Right renal cortex interstitium (tissue), 3 donors: ENCODE data around the gene COASY. TPM values are rescaled to one million over a fixed set of nuclear protein-coding genes. Genes with fewer than 3 reads are reported as not detected.

Experiments used
- DNase-seq, 3 donors: peaks; one replicate each; pipeline ENCODE4 v3.0.0-alpha.2; 2013; ENCODE audit warnings: low read depth in 3 of 3, low spot score in 2 of 3
- polyA plus RNA-seq, 3 donors: library from polyadenylated mRNA; unstranded; fragments of 120-200 nt; gene quantifications; one replicate each; pipeline ENCODE4 v1.2.1, GENCODE V29; 2013; ENCODE audit not compliant: insufficient read length in 3 of 3

COASY gene
- polyA plus RNA-seq, 3 donors, result 54.0 to 58.4 (median 54.8) TPM

DNA sequence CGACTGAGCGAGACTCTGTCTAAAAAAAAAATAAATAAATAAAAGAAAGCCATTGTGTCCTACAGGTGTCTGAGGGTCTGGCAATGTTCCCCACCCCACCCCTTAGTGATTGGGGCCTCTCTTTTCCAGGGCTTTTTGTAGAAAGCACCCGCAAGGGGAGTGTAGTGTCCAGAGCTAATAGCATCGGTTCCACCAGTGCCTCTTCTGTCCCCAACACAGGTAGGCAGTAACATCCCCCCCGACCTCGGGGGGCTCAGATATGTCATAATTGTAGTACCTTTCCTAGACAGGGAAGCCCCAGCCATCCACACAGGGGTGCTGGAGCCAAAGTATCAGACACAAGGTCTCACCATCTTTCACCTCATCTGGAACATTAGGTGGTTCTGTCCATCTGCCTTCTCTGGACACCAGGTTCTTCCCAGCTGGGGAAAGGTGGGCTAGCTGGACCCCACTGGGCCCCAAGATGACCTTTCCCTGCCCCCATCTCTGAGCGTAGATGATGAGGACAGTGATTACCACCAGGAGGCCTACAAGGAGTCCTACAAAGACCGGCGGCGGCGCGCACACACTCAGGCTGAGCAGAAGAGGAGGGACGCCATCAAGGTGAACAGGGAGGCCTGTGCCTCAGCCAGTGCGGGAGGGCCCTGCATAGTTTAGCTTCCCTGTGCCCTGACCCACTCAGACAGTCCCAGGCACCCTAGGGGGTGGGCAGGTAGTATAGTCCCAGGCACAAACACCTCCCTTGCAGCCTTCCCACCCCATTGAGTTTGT lies 6.6 kb downstream of the COASY start:
- DNase-seq, result no peak

DNA sequence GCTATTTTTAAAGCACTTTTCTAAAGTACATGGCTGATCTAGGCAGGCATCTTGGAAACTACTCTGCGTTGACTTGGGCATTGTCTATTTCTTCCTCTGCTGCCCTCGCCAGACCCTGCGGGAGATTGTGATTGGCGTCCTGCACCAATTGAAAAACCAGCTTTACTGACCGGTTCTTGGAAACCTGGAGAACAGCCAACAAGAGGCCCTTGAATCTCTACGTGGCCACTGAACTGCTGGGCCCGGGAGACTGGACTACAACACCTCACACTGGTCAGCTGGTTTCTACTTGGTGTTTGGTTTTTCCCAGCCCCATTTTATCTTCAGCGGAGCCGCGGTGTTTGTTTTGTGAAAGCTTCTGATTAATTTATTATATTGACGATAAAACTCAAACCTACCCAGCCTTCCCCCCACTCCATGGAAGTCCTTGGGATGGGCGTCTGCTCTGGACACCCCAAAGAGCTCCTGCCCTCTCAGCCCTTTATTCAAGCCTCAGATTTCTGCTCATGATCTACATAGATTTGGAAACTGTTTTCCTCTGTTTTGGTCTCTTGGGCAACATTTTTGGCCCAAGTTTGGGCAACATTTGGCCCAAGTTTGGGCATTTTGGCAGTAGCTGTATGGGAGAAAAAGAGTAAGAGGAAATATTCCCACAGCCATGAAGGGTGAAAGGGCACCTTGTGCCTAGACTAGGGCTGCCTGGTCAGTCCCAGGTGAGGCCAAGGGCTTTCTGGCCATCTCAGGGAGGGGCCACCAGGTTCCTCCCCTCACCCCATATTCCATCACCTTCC lies 9.7 kb downstream of the COASY start:
- DNase-seq, result no peak

DNA sequence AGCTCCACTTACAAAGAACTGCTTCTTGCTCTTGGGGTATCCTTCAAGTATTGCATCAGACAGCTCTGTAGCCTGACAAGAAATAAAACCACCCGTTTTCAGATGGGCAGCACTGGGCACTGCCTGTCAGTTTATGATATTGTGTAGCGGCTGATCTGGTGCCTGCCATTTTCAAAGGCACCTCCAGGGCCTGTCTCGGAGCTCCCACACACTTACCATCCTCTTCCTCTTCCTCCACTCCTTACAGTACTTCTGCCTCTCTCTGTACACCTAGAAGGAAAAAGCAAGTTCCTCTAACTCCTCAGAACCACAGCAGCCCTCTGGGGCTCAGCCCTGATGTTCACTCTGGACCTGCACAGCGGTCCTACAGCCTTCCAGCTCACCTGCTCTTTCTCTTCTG lies 11.1 kb downstream of the COASY start:
- DNase-seq, result no peak

DNA sequence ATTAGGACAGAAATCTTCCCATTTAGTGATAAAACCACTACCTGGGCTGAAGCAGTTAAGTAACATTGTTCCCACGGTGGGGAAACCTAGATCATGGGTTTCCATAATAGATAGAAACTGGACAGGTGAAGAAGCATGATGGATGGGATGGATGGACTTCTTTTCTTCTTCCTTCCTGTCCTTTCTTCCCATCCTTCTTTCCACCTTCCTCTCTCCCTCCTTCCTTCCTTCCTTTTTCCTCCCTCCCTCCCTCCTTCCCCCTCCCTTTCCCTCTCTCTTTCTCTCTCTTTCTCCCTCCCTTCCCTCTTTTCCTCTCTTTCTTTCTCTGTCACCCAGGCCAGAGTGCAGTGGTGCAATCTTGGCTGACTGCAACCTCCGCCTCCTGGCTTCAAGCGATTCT lies 12.5 kb downstream of the COASY start:
- DNase-seq, result no peak

DNA sequence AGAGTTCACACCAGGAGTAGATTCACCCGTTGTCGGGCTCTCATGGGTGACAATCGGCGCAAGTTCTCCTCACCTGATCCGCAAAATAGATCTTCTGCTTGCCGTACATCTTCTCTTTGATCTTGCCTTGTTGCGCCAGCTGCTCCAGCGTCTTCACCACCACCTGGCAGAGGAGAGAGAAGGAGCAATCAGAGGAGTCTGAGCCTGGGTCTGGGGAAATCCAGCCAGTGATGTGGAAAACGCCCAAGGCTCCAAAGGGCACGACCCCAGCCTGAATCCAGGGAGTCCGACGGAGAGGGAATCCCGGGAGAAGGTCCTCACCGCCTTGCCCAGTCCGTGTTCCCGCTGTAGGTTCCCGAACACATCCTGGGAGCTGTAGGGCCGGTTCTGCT lies 15.2 kb downstream of the COASY start:
- no peak for DNase-seq

DNA sequence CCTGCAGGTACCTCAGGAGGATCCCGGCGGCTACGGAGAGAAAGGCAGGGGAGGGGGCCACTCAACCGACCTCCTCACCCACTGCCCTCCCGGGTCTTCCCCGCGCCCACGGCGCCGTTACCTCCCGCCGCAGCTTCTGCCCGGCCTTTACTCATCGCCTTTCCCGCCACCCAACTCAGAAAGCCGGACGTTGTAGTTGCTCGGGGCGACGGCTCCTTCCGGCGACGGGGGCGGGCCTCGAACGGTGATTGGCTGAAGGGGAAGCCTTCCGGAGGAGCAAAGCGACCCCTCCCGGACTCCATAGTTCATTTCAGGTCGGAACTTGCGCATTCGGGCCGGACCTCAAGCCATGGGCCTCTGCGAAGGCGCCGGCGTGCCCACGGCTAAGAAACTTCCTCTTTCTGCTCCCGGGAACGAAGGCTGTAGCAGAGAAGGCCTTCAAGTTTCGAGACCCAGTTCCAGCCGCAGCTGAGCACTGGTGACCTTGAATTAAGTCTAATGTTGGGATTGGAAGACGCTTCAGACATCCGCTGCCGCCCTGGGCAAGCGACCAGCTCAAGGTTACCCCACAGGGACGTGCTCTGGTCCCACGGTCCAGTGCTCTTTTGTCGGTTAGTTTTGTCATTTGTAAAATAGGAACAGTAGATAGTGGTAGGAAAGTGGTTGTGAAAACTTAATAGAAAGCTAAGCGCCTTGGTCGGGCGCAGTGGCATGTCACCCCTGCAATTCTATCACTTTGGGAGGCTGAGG lies 15.8 kb downstream of the COASY start, which contains the start of gene PSMC3IP:
Gene PSMC3IP (minus strand): TSS at position 198 of the 750 bp plus-strand sequence. CDS start 43 bp downstream, at position 155.
- peak in 2 of 3 donors; percentile 83 to 86 for DNase-seq

DNA sequence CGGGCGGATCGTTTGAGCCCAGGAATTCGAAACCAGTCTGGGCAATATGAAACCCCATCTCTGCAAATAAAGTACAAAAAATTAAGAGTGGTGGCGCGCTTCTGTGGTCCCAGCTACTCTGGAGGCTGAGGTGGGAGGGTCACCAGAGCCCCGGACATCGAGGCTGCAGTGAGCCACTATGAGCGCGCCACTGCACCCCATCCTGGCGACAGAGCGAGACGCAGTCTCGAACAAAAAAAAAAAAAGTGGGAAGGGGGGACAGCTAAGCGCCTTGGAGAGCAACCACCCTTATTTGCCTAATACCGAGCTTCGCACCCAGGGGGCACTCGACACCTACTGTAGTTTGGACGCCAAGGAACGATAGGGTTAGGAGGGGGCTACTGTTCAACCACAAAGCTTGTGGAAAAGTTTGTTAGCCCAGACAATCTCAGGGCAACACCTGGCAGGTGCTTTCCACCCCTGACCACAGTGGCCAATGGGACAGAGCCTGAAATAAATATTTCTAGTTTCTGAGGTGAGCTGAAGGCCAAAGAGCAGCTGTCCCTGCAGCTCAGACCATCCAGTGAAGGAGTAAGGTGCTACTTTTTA lies 16.4 kb downstream of the COASY start:
- DNase-seq, result peak in 1 of 3 donors; percentile 76

DNA sequence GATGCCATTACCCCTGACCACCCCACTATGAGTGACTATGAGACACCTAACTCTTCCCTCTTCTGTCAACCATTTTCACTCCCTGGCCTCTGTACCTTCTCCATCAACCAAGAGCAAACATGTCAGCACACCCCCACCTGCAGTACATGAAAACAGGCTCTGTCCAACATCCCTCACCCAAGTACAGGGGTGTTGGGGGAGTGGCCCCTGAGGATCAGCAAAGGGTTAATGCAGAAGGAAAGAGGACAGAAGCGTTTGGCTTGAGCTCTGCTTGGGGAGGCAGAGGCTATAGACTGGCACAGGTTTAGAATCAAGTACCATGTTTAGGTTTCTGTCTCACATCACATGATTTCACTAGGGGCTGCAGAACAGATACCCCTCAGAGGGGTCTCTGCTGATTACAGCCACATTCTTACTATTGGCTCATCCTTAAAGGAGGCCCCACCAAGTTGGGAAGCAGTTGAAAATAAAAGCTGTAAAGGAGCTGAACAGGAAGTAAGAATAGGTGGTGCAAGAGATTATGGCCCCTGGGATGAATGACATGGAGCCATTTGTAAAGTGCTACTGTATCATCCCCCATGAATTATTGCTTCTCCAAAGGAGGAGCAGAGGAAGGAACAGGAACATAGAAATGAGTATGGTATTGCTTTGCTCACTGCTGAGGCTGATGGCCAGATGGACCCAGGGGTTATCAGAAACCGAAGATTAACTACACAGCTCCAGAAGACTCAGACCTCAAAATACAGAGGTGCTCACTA lies 18.0 kb downstream of the COASY start:
- DNase-seq, result no peak

DNA sequence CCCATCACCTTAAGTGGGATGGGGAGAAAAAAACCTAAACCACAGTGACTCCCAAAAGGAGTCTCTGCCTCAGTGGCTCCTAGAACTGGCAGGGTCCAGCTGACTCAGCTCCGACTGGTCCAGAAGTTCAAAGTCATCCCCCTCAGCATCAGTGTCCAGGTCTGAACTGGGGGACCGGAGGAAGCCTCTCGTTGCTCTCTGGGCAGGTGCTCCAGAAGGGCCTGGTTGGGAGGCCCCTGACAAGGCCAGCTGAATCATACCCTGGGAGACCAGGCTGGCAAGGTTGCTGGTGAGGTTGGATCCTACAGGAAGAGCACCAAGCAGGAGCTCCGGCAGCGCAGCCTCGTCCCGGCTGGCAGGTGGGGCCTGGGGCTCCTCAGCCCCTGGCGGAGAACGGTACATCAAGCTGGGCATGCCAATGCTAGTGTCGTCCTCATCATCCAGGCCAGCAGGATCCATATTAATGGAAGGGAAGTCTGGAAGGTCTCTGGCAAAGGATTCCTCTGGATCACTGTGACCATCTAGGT lies 19.9 kb downstream of the COASY start:
- no peak for DNase-seq

DNA sequence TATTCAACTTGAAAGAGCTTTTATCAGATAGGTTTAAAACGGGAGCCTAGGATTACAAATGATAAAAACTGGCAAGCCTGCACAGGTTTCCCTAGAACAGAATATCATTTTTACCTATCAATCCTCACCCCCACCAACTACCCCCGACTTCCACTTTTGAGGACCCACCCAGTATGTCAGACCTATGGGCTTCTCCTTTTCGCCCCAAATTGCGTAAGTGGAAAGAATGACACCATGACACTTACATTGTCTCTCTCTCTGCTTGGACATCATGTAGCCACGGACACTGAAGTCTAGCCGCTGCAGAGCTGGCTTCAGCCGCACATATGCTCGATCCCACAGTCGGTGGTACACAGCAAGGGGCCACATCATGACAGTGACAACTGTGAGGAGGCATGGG lies 22.9 kb downstream of the COASY start:
- DNase-seq, result no peak

DNA sequence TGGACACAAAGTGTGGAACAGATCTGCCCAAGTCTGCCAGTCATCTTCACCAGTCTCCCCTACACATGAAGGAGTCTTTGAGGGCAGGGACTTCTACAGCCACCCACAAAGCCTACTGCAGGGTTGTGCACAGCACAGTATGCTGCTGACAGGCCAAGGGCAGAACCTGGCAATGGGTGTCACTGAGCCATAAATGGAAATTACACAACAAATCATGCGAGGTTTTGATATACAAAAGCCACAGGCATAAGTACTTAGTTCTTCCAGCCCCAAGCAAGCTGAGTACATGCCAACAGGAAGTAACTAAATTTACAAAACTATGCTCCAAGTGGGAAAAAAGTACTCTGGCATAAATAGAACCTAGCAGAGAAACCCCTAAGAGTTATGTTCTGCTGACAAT lies 23.4 kb downstream of the COASY start:
- DNase-seq, result no peak

DNA sequence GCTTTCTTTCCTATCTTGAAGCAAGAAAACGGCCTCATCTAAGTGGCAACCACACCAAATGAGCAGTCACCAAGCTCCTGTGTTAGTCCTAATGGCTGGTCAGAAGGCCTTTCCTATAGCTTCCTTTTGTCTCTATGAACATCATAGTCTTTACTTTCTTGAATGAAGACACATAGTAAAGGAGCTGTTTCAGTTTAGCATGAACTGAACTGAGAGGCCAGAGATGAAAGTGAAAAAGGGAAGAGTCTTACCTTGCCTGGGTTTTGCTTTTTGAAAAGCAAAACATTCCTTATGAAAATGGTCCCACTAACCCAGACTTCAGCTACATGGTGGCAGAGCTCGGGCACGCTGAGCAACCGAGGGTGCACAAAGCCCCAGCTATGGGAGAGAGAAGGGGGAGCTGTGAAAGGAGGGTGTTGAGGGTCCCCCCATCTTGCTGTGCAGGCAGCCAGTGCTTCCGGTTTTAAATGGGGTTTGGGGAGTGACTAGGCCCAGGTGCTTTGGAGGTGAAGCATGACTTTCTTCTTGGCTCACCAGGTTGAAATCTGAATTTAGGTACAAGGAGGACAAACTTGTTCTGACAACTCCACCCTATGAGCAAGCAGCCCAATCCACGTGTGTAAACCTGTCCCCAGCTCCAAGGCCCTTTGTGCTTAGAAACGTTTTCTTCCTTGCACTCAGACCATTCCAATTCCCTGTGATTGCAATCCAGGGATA lies 24.7 kb downstream of the COASY start:
- DNase-seq, result no peak

DNA sequence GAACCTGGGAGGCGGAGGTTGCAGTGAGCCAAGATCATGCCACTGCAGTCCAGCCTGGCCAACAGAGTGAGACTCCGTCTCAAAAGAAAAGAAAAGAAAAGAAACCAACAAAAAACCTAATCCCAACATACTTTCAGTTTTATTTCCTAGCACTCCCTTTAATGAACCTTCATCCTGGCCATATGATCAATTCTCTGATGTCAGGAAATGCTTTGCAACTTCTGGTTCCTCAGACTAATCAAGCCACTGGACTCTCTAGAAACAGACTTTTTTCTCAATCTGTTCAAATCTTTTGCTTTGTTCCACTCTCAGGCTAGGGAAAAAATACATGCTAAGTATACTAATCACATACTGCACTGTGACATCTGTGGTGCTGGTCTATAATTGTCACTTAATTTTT lies 28.9 kb downstream of the COASY start:
- DNase-seq, result no peak

DNA sequence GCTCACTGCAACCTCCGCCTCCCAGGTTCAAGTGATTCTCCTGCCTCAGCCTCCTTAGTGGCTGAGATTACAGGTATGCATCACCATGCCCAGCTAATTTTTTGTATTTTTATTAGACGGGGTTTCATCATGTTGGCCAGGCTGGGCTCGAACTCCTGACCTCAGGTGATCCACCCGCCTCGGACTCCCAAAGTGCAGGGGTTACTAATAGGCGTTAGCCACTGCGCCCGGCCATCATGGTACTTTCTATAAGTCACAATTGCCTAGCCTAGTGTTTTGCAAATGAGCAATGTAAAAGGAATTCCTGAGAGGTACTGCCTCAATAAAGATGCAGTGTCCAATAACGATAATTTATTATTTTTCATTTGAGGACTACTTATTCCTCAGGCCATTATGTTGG lies 29.5 kb downstream of the COASY start:
- DNase-seq, result no peak

DNA sequence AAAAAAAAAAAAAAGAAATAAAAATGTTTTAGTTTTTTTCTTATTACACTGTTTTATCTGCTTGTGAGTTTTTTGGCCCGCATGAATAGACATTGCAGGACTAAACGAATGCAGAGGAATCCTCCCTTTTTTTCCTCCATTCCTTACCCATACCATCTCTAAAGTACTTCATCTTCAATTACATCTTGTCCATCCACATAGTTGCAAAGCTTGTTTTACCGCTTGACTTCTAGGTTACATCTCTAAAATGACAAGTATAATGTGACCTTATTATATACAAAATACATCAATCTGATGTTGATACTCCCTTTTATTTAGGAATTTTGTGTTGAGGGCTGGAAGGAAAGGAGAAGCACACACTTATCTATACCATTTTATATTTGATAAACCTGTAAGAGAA lies 34.4 kb downstream of the COASY start:
- no peak for DNase-seq

DNA sequence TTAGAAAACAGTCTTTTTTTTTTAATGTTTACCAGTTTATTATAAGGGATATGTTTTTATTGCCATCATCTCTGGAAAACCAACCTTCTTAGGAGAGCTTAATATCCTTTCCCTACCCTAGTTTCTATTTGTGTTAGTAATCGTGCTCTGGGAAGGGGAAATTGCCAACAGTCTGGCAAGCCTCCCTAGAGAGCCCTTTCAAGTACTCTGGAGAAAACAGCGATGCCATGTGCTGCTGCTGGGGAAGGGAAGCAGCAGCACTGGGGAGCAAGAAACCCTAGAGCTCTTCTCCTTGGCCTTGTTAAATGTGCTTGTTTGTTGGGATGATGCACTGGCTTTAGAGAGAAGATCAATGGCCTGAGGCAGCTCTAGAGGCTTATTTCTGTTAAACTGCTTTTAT lies 37.0 kb downstream of the COASY start:
- no peak for DNase-seq

DNA sequence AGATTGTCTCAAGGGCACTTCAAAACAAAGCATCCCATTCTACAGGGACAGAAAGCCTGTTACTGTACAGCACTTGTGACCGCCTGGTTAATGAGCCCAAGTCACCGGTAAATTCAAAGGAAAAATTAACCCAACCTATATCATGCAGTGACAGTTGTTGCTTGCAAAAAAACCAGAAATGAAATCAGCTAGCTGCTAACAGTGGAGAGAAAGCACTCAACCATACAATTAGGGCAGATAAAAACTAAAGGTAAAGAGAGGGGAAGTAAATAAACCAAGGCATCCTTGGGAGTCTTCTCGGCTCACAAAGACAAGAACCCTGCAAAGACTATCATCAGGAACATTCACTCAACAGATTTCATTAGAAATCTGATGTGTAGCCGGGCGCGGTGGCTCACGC lies 41.4 kb downstream of the COASY start:
- no peak for DNase-seq

DNA sequence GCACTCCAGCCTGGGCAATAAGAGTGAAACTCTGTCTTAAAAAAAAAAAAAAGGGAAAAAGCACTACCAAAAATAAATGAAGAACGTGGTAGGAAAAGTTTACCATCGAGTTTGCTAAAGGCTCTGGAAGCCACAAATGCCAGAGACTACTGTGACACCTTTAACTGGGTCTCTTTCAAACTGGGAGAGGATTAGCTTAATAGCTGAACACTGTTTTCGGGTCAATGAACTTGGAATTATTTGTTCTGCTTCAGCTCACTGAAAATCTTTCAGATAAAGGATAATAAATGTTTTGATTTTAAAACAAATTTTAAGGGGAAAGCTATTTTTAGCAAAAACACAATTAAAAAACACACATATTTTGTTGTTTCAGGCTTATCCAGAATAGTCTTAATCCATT lies 45.8 kb downstream of the COASY start:
- no peak for DNase-seq
